Neural progenitor cell (in vitro differentiated cells): ENCODE results near the gene P2RX5. TPM values are rescaled to one million over a fixed set of nuclear protein-coding genes. Genes with fewer than 3 reads are reported as not detected.

Source experiments
- DNase-seq: peaks from one replicate; pipeline ENCODE4 v3.0.0-alpha.2; 2016; ENCODE audit warnings: low spot score
- H2AFZ ChIP-seq: fragments of 200-600 bp; sonication (generic); replicated peaks from 2 replicates; pipeline ENCODE4 v1.6.1; 2016; ENCODE audit warnings: antibody characterized with exemption
- H3F3A ChIP-seq: fragments of 200-600 bp; sonication (generic); 2 replicates; pipeline ENCODE4 v1.6.1; 2016; ENCODE audit warnings: antibody characterized with exemption, low read depth
- H3K27ac ChIP-seq: fragments of 200-600 bp; sonication (generic); 2 replicates; pipeline ENCODE4 v1.5.1; 2016; ENCODE audit warnings: mild to moderate bottlenecking
- H3K27me3 ChIP-seq: fragments of 200-600 bp; sonication (generic); 2 replicates; pipeline ENCODE4 v1.6.1; 2016; ENCODE audit warnings: mild to moderate bottlenecking, moderate library complexity
- H3K36me3 ChIP-seq: fragments of 200-600 bp; sonication (generic); 2 replicates; pipeline ENCODE4 v1.5.1; 2016
- H3K4me1 ChIP-seq: fragments of 200-600 bp; sonication (generic); 2 replicates; pipeline ENCODE4 v1.6.1; 2016; ENCODE audit warnings: mixed run types
- H3K4me2 ChIP-seq: fragments of 200-600 bp; sonication (generic); 2 replicates; pipeline ENCODE4 v1.6.1; 2016
- H3K4me3 ChIP-seq: fragments of 200-600 bp; sonication (generic); 2 replicates; pipeline ENCODE4 v1.5.1; 2016
- H3K79me2 ChIP-seq: fragments of 200-600 bp; sonication (generic); 2 replicates; pipeline ENCODE4 v1.6.1; 2016; ENCODE audit warnings: low read depth
- H3K9ac ChIP-seq: fragments of 200-600 bp; sonication (generic); 2 replicates; pipeline ENCODE4 v1.6.1; 2016
- H3K9me3 ChIP-seq: fragments of 200-600 bp; sonication (generic); 2 replicates; pipeline ENCODE4 v1.5.1; 2016; ENCODE audit warnings: low read depth
- H4K20me1 ChIP-seq: fragments of 200-600 bp; sonication (generic); 2 replicates; pipeline ENCODE4 v1.6.1; 2016; ENCODE audit warnings: low read depth
- H3K27ac Mint-ChIP-seq: 3 replicates; pipeline ENCODE4 v1.8.0; 2021; ENCODE audit warnings: mixed read lengths
- H3K27me3 Mint-ChIP-seq: 2 replicates; pipeline ENCODE4 v1.8.0; 2022; ENCODE audit warnings: low read depth, mild to moderate bottlenecking, inconsistent platforms, moderate library complexity, mixed read lengths; ENCODE audit not compliant: insufficient read depth
- H3K36me3 Mint-ChIP-seq: 3 replicates; pipeline ENCODE4 v1.8.0; 2021; ENCODE audit warnings: mixed read lengths
- H3K4me1 Mint-ChIP-seq: 3 replicates; pipeline ENCODE4 v1.8.0; 2021; ENCODE audit warnings: mixed read lengths
- H3K4me3 Mint-ChIP-seq: 3 replicates; pipeline ENCODE4 v1.8.0; 2021; ENCODE audit warnings: mild to moderate bottlenecking, moderate library complexity, mixed read lengths
- H3K9me3 Mint-ChIP-seq: 3 replicates; pipeline ENCODE4 v1.8.0; 2020; ENCODE audit warnings: mixed read lengths
- EZH2 ChIP-seq: fragments of 200-600 bp; sonication (generic); IDR thresholded peaks from 2 replicates; pipeline ENCODE4 v1.6.1; 2017; ENCODE audit warnings: antibody characterized with exemption, mild to moderate bottlenecking, moderate library complexity
- EZH2phosphoT487 ChIP-seq: fragments of 200-600 bp; sonication (generic); IDR thresholded peaks from 2 replicates; pipeline ENCODE4 v1.6.1; 2017; ENCODE audit warnings: antibody characterized with exemption
- total RNA-seq: library from RNA; depleted of rRNA; stranded (reverse); fragments of >200 nt; gene quantifications from 2 replicates; pipeline ENCODE4 v1.2.3, GENCODE V29; 2015; ENCODE audit warnings: low replicate concordance
- TF ChIP-seq, protein P1 (sequence below): fragments of 200-600 bp; sonication (generic); IDR thresholded peaks from 2 replicates; pipeline ENCODE4 v1.5.1; 2017; ENCODE audit warnings: antibody characterized with exemption, mild to moderate bottlenecking

Gene P2RX5
- total RNA-seq, 1 donor from 2014 or later = not detected

DNA sequence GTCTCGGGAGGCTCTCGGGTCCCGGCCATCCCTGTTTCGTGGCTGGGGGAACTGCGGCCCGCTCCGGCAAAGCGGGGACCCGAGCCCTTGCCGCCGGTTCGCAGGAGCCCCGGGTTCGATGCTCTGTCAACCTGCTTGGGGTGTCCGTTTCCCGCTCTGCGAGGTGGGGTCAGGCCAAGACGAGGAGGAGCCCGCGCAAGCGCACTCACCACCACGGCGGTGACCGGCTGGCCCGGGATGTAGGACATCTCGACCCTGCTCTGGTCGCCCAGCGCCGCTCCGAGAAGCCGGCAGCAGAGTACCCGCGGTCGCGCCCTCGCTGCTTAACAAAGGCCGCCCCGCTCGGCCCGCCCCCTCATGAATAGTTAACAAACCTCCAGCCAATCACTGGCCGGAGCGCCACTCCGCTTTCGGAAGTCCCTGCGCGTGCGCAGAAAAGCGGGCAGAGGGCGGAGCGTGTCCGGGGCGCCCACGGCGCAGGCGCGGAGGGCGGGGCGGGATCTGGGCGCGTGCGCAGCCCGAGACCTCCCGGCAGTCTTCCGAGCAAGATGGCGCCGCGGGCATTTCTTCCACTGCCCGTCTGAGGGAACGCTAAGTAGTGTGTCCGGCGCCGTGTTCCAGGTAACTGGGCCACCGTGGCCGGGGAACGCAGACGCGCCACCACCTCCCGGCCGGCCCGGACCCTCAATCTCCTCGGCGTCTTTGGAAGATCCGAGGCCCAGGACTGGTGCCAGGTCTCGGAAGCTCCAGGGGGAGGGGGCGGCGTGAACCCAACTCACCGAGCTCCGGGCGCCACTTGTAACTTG lies 27.5 kb downstream of the P2RX5 start, which contains the start of the genes EMC6 and TAX1BP3:
Gene EMC6, plus strand, starts transcription at position 534 of the 806 bp plus-strand sequence. CDS start 335 bp downstream, outside the sequence.
Gene TAX1BP3, minus strand, starts transcription at position 300 of the 806 bp plus-strand sequence. Its CDS starts 52 bp downstream, at position 248.
- Histone ChIP-seq H3K27ac (peak within 1 kb of the TSS; percentile 91), H3K4me2 (peak within 1 kb of the TSS; percentile 82), H3K9me3 (no peaks in the 10 kb centered on the region), H3K4me1 (no peaks in the 10 kb centered on the region), H3K79me2 (peaks cover 39% of the 10 kb centered on the region), H3K27me3 (no peaks in the 10 kb centered on the region), H3K36me3 (no peaks in the 10 kb centered on the region), H3F3A (peaks cover 11% of the 10 kb centered on the region), H3K4me3 (peak within 1 kb of the TSS; percentile 95), H2AFZ (peak within 1 kb of the TSS; percentile 21), H3K9ac (peak within 1 kb of the TSS; percentile 88), H4K20me1 (peaks cover 25% of the 10 kb centered on the region)
- H3K36me3 Mint-ChIP-seq = peaks cover 7% of the 10 kb centered on the region
- H3K4me3 Mint-ChIP-seq = peak within 1 kb of the TSS; percentile 98
- TF ChIP-seq, protein P1, sequence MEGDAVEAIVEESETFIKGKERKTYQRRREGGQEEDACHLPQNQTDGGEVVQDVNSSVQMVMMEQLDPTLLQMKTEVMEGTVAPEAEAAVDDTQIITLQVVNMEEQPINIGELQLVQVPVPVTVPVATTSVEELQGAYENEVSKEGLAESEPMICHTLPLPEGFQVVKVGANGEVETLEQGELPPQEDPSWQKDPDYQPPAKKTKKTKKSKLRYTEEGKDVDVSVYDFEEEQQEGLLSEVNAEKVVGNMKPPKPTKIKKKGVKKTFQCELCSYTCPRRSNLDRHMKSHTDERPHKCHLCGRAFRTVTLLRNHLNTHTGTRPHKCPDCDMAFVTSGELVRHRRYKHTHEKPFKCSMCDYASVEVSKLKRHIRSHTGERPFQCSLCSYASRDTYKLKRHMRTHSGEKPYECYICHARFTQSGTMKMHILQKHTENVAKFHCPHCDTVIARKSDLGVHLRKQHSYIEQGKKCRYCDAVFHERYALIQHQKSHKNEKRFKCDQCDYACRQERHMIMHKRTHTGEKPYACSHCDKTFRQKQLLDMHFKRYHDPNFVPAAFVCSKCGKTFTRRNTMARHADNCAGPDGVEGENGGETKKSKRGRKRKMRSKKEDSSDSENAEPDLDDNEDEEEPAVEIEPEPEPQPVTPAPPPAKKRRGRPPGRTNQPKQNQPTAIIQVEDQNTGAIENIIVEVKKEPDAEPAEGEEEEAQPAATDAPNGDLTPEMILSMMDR = no peak
- no peak for TF ChIP-seq EZH2phosphoT487
- no peak for TF ChIP-seq EZH2
- H3K27me3 Mint-ChIP-seq = peaks cover 9% of the 10 kb centered on the region
- H3K9me3 Mint-ChIP-seq = no peaks in the 10 kb centered on the region
- H3K4me1 Mint-ChIP-seq = peaks cover 26% of the 10 kb centered on the region
- peak; percentile 100 for DNase-seq
- H3K27ac Mint-ChIP-seq = peak within 1 kb of the TSS; percentile 94

DNA sequence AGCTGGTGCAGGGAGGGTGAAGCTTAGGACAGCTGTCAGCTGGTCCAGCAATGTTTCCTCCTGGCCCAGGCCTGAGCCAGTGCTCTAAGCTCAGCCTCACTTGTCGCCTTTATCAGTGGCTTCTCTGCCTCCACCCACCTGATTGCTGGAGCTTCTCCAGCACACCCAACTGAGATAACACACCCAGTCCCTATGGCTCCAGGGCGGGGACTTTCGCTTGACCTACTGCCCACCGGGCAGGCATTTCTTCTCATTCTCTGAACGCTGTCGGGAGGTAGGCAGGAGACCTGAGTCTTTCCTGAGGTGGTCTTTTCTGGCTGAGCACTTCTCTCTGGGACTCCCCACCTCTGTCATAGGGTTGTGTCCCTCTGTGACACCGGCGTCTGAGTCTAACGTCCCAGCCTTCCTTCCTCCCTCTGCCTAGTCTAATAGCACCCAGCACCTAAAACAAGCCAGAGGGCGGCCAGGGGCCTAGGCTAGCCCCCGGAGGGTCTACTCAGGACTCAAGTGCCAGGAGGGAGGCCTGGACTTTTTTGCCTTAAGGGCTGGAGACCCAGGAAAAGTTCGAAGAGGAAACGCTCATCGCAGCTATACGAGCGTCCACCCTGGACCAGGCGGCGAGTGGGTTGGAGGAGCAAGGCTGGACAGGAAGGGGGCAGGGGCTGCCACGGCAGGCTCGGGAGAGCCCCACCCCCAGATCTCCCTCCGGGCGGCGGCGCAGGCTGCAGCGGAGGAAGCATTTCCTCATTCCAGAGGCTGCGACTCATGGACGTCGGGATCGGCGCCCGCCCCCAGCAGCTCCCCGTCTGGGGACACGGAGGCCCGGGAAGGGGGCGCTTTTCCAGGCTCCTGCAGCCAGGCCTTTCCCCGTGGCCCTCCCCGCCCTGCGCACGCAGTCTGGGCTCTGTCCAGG lies 28.3 kb downstream of the P2RX5 start:
- peaks cover 29% of the 10 kb centered on the region for H3K4me1 Mint-ChIP-seq
- Histone ChIP-seq H3K9ac (peak overlapping the region; percentile 72), H3K79me2 (peaks cover 39% of the 10 kb centered on the region), H3K27ac (peak overlapping the region; percentile 91), H3K4me1 (no peaks in the 10 kb centered on the region), H3K27me3 (no peaks in the 10 kb centered on the region), H3K36me3 (no peaks in the 10 kb centered on the region), H3F3A (peaks cover 11% of the 10 kb centered on the region), H4K20me1 (peaks cover 25% of the 10 kb centered on the region), H3K4me3 (peak overlapping the region; percentile 95), H2AFZ (peak overlapping the region; percentile 21), H3K9me3 (no peaks in the 10 kb centered on the region), H3K4me2 (peak overlapping the region; percentile 82)
- TF ChIP-seq, protein P1 = no peak
- no peak for TF ChIP-seq EZH2phosphoT487
- TF ChIP-seq EZH2 = no peak
- H3K27ac Mint-ChIP-seq = peak overlapping the region; percentile 94
- peaks cover 7% of the 10 kb centered on the region for H3K27me3 Mint-ChIP-seq
- H3K9me3 Mint-ChIP-seq = no peaks in the 10 kb centered on the region
- peak overlapping the region; percentile 98 for H3K4me3 Mint-ChIP-seq
- H3K36me3 Mint-ChIP-seq = peaks cover 9% of the 10 kb centered on the region
- peak; percentile 89 for DNase-seq

DNA sequence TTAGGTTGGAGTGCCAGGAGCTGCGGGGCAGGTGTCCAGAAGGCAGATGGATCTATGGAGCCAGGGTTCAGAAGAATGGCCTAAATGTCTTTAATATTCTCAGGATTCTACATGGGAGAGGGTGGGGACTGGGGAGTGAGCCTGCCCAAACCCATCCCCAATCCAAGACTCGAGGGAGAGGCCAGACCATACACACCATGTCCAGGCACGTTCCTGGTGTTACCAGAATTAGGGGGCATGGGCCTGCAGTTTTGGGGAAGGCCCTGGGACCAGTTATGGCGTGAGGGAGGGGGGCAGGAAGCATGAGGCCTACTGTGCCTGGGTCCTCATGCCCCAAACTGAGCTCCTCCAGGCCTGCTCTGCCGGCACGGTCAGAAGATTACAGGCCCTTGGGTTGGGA lies 29.4 kb downstream of the P2RX5 start:
- no peak for DNase-seq
- peaks cover 7% of the 10 kb centered on the region for H3K36me3 Mint-ChIP-seq
- Histone ChIP-seq H3K9me3 (no peaks in the 10 kb centered on the region), H3K27me3 (no peaks in the 10 kb centered on the region), H3K4me1 (no peaks in the 10 kb centered on the region), H3K79me2 (peaks cover 39% of the 10 kb centered on the region), H3K4me2 (no peak overlapping the region), H3K27ac (no peak overlapping the region), H3K4me3 (no peak overlapping the region), H3K9ac (no peak overlapping the region), H3F3A (peaks cover 11% of the 10 kb centered on the region), H2AFZ (no peak overlapping the region), H4K20me1 (peaks cover 25% of the 10 kb centered on the region), H3K36me3 (no peaks in the 10 kb centered on the region)
- peak overlapping the region; percentile 98 for H3K4me3 Mint-ChIP-seq
- no peaks in the 10 kb centered on the region for H3K9me3 Mint-ChIP-seq
- TF ChIP-seq EZH2 (no peak), EZH2phosphoT487 (no peak)
- TF ChIP-seq, protein P1 = no peak
- peaks cover 31% of the 10 kb centered on the region for H3K4me1 Mint-ChIP-seq
- H3K27ac Mint-ChIP-seq = no peak overlapping the region
- H3K27me3 Mint-ChIP-seq = peaks cover 11% of the 10 kb centered on the region
